Measurements from ENCODE around the gene CYP46A1. TPM values are rescaled to one million over a fixed set of nuclear protein-coding genes. Genes with fewer than 3 reads are reported as not detected.

The CYP46A1 gene
- total RNA-seq, 4 donors from 2014 or later = 0.18 to 2.2 (median 0.45) TPM

- peak overlapping the region in 2 of 4 donors; percentile 7 to 27 for H3K27ac ChIP-seq
- no peaks in the 10 kb centered on the region for H3K36me3 ChIP-seq
- DNase-seq = peak; percentile 57 to 80
- intact Hi-C loops (cut with DNase I; ENCODE audit: low total_unique reads) = no loop called here
- in situ Hi-C loops (cut with MboI; ENCODE audit: low sequenced_read_pairs in 4 of 4) = no loop called here
- H3K9me3 ChIP-seq = no peaks in the 10 kb centered on the region
- H3K4me3 ChIP-seq = no peak overlapping the region
- ATAC-seq = peak; percentile 73 to 77
- H3K4me1 ChIP-seq = peaks cover 28 to 42% of the 10 kb centered on the region in 2 donors
- TF ChIP-seq CTCF (IDR thresholded peaks at IDR 0.05 in 4 of 5, conservative IDR thresholded peaks at IDR 0.05 in 1 of 5) (no peak), POLR2A (IDR thresholded peaks at IDR 0.05) (no peak)
- H3K27me3 ChIP-seq = no peaks in the 10 kb centered on the region
Measured at GRCh38 chr14:99755629-99756603, 71.8 kb downstream of the CYP46A1 start.

- no peak for ATAC-seq
Measured at GRCh38 chr14:99756796-99757195, 72.7 kb downstream of the CYP46A1 start.

GRCh38 chr14:99757331-99758070 lies 73.4 kb downstream of the CYP46A1 start:
- in situ Hi-C loops (cut with MboI; ENCODE audit: low sequenced_read_pairs in 4 of 4) = no loop called here
- intact Hi-C loops (cut with DNase I; ENCODE audit: low total_unique reads) = no loop called here

More at GRCh38 chr14:99756796-99757195, 72.7 kb downstream of the CYP46A1 start:
- Histone ChIP-seq H3K36me3 (no peaks in the 10 kb centered on the region), H3K27me3 (no peaks in the 10 kb centered on the region), H3K4me1 (peaks cover 28 to 40% of the 10 kb centered on the region in 2 donors), H3K9me3 (no peaks in the 10 kb centered on the region), H3K27ac (no peak overlapping the region), H3K4me3 (no peak overlapping the region)
- DNase-seq = no peak
- intact Hi-C loops (cut with DNase I; ENCODE audit: low total_unique reads) = no loop called here
- in situ Hi-C loops (cut with MboI; ENCODE audit: low sequenced_read_pairs in 4 of 4) = no loop called here
- TF ChIP-seq CTCF (IDR thresholded peaks at IDR 0.05 in 4 of 5, conservative IDR thresholded peaks at IDR 0.05 in 1 of 5) (no peak), POLR2A (IDR thresholded peaks at IDR 0.05) (no peak)

More at GRCh38 chr14:99757331-99758070, 73.4 kb downstream of the CYP46A1 start:
- peak in 1 of 2 donors; percentile 1 for DNase-seq
- TF ChIP-seq POLR2A (IDR thresholded peaks at IDR 0.05) (no peak), CTCF (IDR thresholded peaks at IDR 0.05 in 4 of 5, conservative IDR thresholded peaks at IDR 0.05 in 1 of 5) (no peak)
- Histone ChIP-seq H3K27me3 (no peaks in the 10 kb centered on the region), H3K4me3 (no peak overlapping the region), H3K9me3 (no peaks in the 10 kb centered on the region), H3K36me3 (no peaks in the 10 kb centered on the region), H3K27ac (no peak overlapping the region), H3K4me1 (peaks cover 21 to 33% of the 10 kb centered on the region in 2 donors)
- no peak for ATAC-seq
